Esophagus squamous epithelium (tissue), 5 donors: ENCODE data around the gene RAB41. TPM values are rescaled to one million over a fixed set of nuclear protein-coding genes. Genes with fewer than 3 reads are reported as not detected.

Experiments used
- DNase-seq: peaks from one replicate; lab custom pipeline; 2025; lab: John Stamatoyannopoulos, UW
- H3K27ac ChIP-seq, 4 donors: fragments of 200-600 bp; sonication (generic); one replicate each; pipeline ENCODE4 v1.5.1; 2016 to 2019; ENCODE audit warnings: mild to moderate bottlenecking in 1 of 4
- H3K27me3 ChIP-seq, 4 donors: fragments of 200-600 bp; sonication (generic); 1 replicate in 3 of 4; 2 replicates in 1 of 4; pipeline versions ENCODE4 v1.5.1 to v1.6.0; 2017 to 2021; ENCODE audit warnings: antibody characterized with exemption in 1 of 4
- H3K36me3 ChIP-seq, 3 donors: fragments of 200-600 bp; sonication (generic); one replicate each; pipeline ENCODE4 v1.5.1; 2016 to 2019
- H3K4me1 ChIP-seq, 3 donors: fragments of 200-600 bp; sonication (generic); one replicate each; pipeline ENCODE4 v1.5.1; 2017 to 2019
- H3K4me3 ChIP-seq, 4 donors: fragments of 200-600 bp; sonication (generic); 1 replicate in 3 of 4; 2 replicates in 1 of 4; pipeline ENCODE4 v1.5.1; 2016 to 2019; ENCODE audit warnings: mild to moderate bottlenecking in 2 of 4, moderate library complexity in 1 of 4
- H3K9me3 ChIP-seq, 3 donors: fragments of 200-600 bp; sonication (generic); one replicate each; pipeline ENCODE4 v1.5.1; 2016 to 2019
- CTCF ChIP-seq, 6 experiments: fragments of 450-650 bp in 4 of 6; fragments of 200-600 bp in 2 of 6; sonication (generic) in 2 of 6; IDR thresholded peaks; one replicate each; pipeline ENCODE4 v1.5.1; 2016 to 2019; ENCODE audit warnings: antibody characterized with exemption in 6 of 6, mild to moderate bottlenecking in 4 of 6, moderate library complexity in 4 of 6
- POLR2A ChIP-seq, 4 donors: fragments of 450-650 bp; IDR thresholded peaks; one replicate each; pipeline ENCODE4 v1.6.1; 2017; ENCODE audit warnings: antibody characterized with exemption in 4 of 4, mild to moderate bottlenecking in 4 of 4, moderate library complexity in 3 of 4
- WGBS, 2 donors: methylation state at CpG; one replicate each; pipeline ENCODE4 v1.1.5; 2018; 5-methylcytosine and 5-hydroxymethylcytosine counted together
- intact Hi-C: fragments of 100-400 bp; cut with DNase I; formaldehyde crosslinking; loops from one replicate; pipeline ENCODE4 v1.15.0; 2022
- total RNA-seq, 4 donors: library from RNA; depleted of rRNA; stranded (reverse); fragments of >200 nt; gene quantifications; one replicate each; pipeline ENCODE4 v1.1.0, GENCODE V29; 2016
- donor health status: DM: yes; HTN: yes; CAD: no.

Gene RAB41
- total RNA-seq, 4 donors from 2014 or later = not detected

DNA sequence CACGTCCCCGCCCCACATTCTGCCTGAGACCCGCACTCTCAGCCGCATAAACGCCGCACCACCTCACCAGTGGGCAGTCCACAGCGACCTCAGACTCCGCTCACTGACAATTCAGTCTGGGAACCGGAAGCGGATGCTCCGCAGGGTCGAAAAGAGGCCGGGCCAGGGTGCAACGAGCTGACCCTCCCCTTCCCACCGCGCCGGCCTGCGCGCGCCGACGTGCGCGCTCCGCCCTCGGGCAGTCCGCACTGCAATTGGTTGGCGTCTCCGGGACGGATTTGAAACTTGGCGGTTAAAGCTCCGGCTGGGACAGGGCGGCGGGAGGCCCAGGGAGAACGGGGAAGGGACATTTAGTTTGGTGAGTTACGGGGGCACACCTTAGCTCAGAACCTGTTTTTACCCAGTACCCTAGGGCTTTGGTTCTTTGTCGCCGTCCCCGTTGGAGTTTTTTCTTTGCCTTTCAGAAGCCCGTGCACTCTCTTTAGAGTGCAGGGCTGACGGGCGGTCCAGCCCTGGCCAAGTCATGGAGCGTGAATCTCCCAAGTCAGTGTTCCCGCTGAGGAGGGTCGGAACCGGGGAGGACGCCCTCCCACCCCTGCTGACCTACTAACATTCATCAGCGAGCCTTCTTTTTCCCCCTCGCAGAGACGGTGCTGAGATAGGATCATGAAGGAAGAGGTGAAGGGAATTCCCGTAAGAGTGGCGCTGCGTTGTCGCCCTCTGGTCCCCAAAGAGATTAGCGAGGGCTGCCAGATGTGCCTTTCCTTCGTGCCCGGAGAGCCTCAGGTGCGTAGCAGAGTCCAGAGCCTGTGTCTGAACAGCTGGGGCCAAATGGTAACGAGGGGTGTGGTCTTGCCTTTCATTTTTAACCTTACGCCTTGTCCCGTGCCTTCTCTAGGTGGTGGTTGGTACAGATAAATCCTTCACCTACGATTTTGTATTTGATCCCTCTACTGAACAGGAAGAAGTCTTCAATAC lies 8.1 kb downstream of the RAB41 start, which contains the start of the genes KIF4A and PDZD11:
KIF4A (plus strand) TSS at position 312 of the 978 bp plus-strand sequence; CDS start at position 667, 355 bp downstream.
PDZD11 (minus strand) TSS at position 135 of the 978 bp plus-strand sequence. CDS start 586 bp downstream, outside the sequence.
- TF ChIP-seq CTCF (IDR thresholded peaks at IDR 0.05) = no peak
- no peak for TF ChIP-seq POLR2A (IDR thresholded peaks at IDR 0.05)
- 40% methylated on average over 19 of the region's 62 CpGs; no CpG with 5 or more reads in 1 of the 2 donors for WGBS, 2 donors
- Histone ChIP-seq H3K27ac (peak within 1 kb of the TSS; percentile 76 to 86 (median 83)), H3K9me3 (no peaks in the 10 kb centered on the region), H3K36me3 (peaks cover 0 to 32% (median 0%) of the 10 kb centered on the region in 3 donors), H3K4me1 (peaks cover 0 to 19% (median 5%) of the 10 kb centered on the region in 3 donors), H3K27me3 (no peaks in the 10 kb centered on the region), H3K4me3 (peak within 1 kb of the TSS; percentile 43 to 67 (median 56))
- peak; percentile 36 for DNase-seq
- intact Hi-C loops = no loop called here

GRCh38 chrX:70292788-70293187 lies 10.8 kb downstream of the RAB41 start:
- H3K4me1 ChIP-seq = peaks cover 0 to 19% (median 5%) of the 10 kb centered on the region in 3 donors
- H3K27me3 ChIP-seq = no peaks in the 10 kb centered on the region
- H3K4me3 ChIP-seq = no peak overlapping the region
- TF ChIP-seq CTCF (IDR thresholded peaks at IDR 0.05) (no peak), POLR2A (IDR thresholded peaks at IDR 0.05) (no peak)
- H3K27ac ChIP-seq = no peak overlapping the region
- H3K9me3 ChIP-seq = no peaks in the 10 kb centered on the region
- peaks cover 0 to 5% (median 0%) of the 10 kb centered on the region in 3 donors for H3K36me3 ChIP-seq
- WGBS, 2 donors = 0% methylated on average over 1 of the region's 1 CpG
- DNase-seq = no peak
- intact Hi-C loops = no loop called here

DNA sequence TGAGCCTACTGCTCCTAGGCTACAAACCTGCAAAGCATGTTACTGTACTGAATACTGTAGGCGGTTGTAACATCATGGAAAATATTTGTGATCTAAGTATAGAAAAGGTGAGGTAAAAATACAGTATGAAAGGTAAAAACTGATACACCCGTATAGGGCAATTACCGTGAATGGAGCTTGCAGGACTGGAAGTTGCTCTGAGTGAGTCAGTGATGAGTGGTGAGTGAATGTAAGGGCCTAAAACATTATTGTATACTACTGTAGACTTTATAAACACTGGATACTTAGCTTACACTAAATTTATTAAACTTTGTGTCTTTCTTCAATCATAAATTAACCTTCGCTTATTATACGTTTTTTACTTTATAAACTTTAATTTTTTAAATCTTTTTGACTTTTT lies 11.6 kb downstream of the RAB41 start:
- no peak for DNase-seq
- WGBS, 2 donors = 67 to 83% methylated on average over 5 of the region's 5 CpGs
- no peak for TF ChIP-seq CTCF (IDR thresholded peaks at IDR 0.05)
- no peak for TF ChIP-seq POLR2A (IDR thresholded peaks at IDR 0.05)
- H3K4me1 ChIP-seq = peaks cover 0 to 19% (median 5%) of the 10 kb centered on the region in 3 donors
- H3K4me3 ChIP-seq = no peak overlapping the region
- no peaks in the 10 kb centered on the region for H3K27me3 ChIP-seq
- no peak overlapping the region for H3K27ac ChIP-seq
- no peaks in the 10 kb centered on the region for H3K9me3 ChIP-seq
- intact Hi-C loops = no loop called here
- no peaks in the 10 kb centered on the region for H3K36me3 ChIP-seq

DNA sequence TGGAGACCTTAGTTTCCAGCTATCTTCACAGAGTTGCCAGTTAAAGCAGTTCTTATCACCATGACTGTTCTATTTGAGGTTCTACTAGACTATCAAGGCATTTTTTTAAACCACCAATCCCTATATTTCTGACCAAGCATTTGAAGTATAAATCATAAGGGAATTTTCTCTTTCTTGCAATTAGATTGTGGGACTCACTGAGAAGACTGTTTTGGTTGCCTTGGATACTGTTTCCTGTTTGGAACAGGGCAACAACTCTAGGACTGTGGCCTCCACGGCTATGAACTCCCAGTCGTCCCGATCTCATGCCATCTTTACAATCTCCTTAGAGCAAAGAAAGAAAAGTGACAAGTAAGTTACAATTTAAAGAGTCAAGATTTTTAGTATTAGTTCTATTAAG lies 19.7 kb downstream of the RAB41 start:
- no peaks in the 10 kb centered on the region for H3K4me1 ChIP-seq
- no peaks in the 10 kb centered on the region for H3K9me3 ChIP-seq
- no peak overlapping the region for H3K4me3 ChIP-seq
- intact Hi-C loops = no loop called here
- WGBS, 2 donors = 56 to 76% methylated on average over 3 of the region's 3 CpGs
- no peak overlapping the region for H3K27ac ChIP-seq
- no peak for TF ChIP-seq POLR2A (IDR thresholded peaks at IDR 0.05)
- no peak for DNase-seq
- H3K27me3 ChIP-seq = no peaks in the 10 kb centered on the region
- H3K36me3 ChIP-seq = no peaks in the 10 kb centered on the region

GRCh38 chrX:70313503-70313902 lies 31.5 kb downstream of the RAB41 start:
- whole genome bisulfite sequencing, 2 donors = 81 to 100% methylated on average over 1 of the region's 1 CpG
- DNase-seq = no peak
- intact Hi-C loops = no loop called here
- no peaks in the 10 kb centered on the region for H3K27me3 ChIP-seq
- H3K4me1 ChIP-seq = no peaks in the 10 kb centered on the region
- no peaks in the 10 kb centered on the region for H3K9me3 ChIP-seq
- H3K4me3 ChIP-seq = no peak overlapping the region
- TF ChIP-seq CTCF (IDR thresholded peaks at IDR 0.05) (no peak), POLR2A (IDR thresholded peaks at IDR 0.05) (no peak)
- H3K27ac ChIP-seq = no peak overlapping the region
- H3K36me3 ChIP-seq = no peaks in the 10 kb centered on the region
